MCF 10A (cell line): ENCODE results near the gene DHRS2. TPM values are rescaled to one million over a fixed set of nuclear protein-coding genes. Genes with fewer than 3 reads are reported as not detected.

Source experiments
- BruUV-seq: library from RNA; stranded (reverse); fragments of 400-500 nt; replicated peaks from 2 replicates; lab custom pipeline; 2021; lab: Mats Ljungman, UMichigan
- CTCF ChIA-PET: fragments of 300-600 bp; sonication (Branson Sonifier 250); formaldehyde crosslinking; extraction: SDS; loops from one replicate; lab custom pipeline; 2021; ENCODE audit warnings: antibody characterized with exemption, inconsistent platforms; lab: Yijun Ruan, JAX
- POLR2A ChIA-PET: fragments of 300-600, 350-650 bp; sonication (Branson Sonifier 250); formaldehyde crosslinking; extraction: SDS; loops from one replicate; lab custom pipeline; 2020; ENCODE audit warnings: antibody characterized with exemption, inconsistent platforms; lab: Yijun Ruan, JAX
- DNase-seq: peaks from one replicate; pipeline ENCODE4 v3.0.0-alpha.2; 2018; ENCODE audit not compliant: unreplicated experiment
- H3K27ac Mint-ChIP-seq: one replicate; pipeline ENCODE4 v1.8.0; 2022; ENCODE audit warnings: mild to moderate bottlenecking, low read depth, mixed read lengths; ENCODE audit not compliant: unreplicated experiment
- H3K27me3 Mint-ChIP-seq: one replicate; pipeline ENCODE4 v1.8.0; 2022; ENCODE audit warnings: mixed read lengths; ENCODE audit not compliant: insufficient read depth, unreplicated experiment
- H3K36me3 Mint-ChIP-seq: one replicate; pipeline ENCODE4 v1.8.0; 2022; ENCODE audit warnings: mild to moderate bottlenecking, moderate library complexity, mixed read lengths; ENCODE audit not compliant: insufficient read depth, unreplicated experiment
- H3K4me1 Mint-ChIP-seq: one replicate; pipeline ENCODE4 v1.8.0; 2022; ENCODE audit warnings: mixed read lengths; ENCODE audit not compliant: insufficient read depth, unreplicated experiment
- H3K4me3 Mint-ChIP-seq: one replicate; pipeline ENCODE4 v1.8.0; 2022; ENCODE audit warnings: mild to moderate bottlenecking, moderate library complexity, mixed read lengths; ENCODE audit not compliant: unreplicated experiment
- H3K9me3 Mint-ChIP-seq: one replicate; pipeline ENCODE4 v1.8.0; 2022; ENCODE audit warnings: mixed read lengths; ENCODE audit not compliant: unreplicated experiment
- intact Hi-C: fragments of 100-400 bp; cut with micrococcal nuclease; formaldehyde crosslinking; loops from 2 replicates; pipeline ENCODE4 v1.14.1; 2022
- total RNA-seq: library from RNA; stranded (reverse); gene quantifications from 2 replicates; pipeline ENCODE4 v1.2.3, GENCODE V29; 2022
- TF ChIP-seq, protein P1 (sequence below): fragments of 200-600 bp; IDR thresholded peaks from one replicate; pipeline ENCODE4 v1.8.0; 2022; ENCODE audit warnings: antibody characterized with exemption, mild to moderate bottlenecking; ENCODE audit not compliant: unreplicated experiment

DHRS2 gene
- total RNA-seq, 1 experiment from 2014 or later, result 1.1 TPM

DNA sequence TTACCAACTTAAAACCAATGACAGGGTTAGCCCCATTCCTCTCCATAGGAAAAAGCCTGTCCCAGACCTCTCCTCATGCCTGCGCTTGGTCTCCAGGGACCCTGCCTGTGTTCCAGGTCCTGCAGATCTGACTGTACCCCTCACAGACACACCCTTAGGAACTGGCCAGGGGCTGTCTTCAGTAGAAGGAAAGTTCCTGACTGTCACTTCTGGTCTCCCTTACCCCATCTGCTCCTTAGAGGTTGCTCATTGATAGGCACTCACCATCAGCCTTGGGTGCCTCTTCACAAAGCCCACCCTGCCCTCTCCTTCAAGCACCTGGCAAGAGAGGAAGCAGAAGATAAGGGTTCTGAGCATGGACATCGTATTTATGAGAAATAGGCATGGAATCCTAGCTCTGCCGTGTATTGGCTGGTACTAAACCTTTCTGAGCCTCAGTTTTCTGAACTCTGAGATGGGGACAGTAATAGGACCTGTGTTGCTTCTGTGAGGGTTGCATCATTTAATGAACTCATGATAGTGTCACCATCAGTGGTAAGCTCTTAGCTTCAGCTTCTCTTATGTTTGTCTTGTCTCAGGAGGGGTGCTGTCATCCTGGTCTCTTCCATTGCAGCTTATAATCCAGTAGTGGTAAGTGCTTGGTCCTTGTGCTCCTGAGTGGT is 7.5 kb downstream of the DHRS2 start:
- DNase-seq, result no peak
- no peak overlapping the region for H3K4me3 Mint-ChIP-seq
- H3K27me3 Mint-ChIP-seq, result no peaks in the 10 kb centered on the region
- H3K27ac Mint-ChIP-seq, result no peak overlapping the region
- no TSS peak for BruUV-seq
- no peaks in the 10 kb centered on the region for H3K9me3 Mint-ChIP-seq
- TF ChIP-seq, protein P1, sequence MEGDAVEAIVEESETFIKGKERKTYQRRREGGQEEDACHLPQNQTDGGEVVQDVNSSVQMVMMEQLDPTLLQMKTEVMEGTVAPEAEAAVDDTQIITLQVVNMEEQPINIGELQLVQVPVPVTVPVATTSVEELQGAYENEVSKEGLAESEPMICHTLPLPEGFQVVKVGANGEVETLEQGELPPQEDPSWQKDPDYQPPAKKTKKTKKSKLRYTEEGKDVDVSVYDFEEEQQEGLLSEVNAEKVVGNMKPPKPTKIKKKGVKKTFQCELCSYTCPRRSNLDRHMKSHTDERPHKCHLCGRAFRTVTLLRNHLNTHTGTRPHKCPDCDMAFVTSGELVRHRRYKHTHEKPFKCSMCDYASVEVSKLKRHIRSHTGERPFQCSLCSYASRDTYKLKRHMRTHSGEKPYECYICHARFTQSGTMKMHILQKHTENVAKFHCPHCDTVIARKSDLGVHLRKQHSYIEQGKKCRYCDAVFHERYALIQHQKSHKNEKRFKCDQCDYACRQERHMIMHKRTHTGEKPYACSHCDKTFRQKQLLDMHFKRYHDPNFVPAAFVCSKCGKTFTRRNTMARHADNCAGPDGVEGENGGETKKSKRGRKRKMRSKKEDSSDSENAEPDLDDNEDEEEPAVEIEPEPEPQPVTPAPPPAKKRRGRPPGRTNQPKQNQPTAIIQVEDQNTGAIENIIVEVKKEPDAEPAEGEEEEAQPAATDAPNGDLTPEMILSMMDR, result no peak
- CTCF ChIA-PET, result interaction anchor here (0.6 to 3.3 kb wide), 3 partner anchors 12 to 420 kb away, joined by 3 to 17 read pairs (median 4); no protein-coding TSS in a partner anchor
- POLR2A ChIA-PET, result no interaction called here
- no peaks in the 10 kb centered on the region for H3K36me3 Mint-ChIP-seq
- intact Hi-C loops, result no loop called here
- H3K4me1 Mint-ChIP-seq, result no peaks in the 10 kb centered on the region

DNA sequence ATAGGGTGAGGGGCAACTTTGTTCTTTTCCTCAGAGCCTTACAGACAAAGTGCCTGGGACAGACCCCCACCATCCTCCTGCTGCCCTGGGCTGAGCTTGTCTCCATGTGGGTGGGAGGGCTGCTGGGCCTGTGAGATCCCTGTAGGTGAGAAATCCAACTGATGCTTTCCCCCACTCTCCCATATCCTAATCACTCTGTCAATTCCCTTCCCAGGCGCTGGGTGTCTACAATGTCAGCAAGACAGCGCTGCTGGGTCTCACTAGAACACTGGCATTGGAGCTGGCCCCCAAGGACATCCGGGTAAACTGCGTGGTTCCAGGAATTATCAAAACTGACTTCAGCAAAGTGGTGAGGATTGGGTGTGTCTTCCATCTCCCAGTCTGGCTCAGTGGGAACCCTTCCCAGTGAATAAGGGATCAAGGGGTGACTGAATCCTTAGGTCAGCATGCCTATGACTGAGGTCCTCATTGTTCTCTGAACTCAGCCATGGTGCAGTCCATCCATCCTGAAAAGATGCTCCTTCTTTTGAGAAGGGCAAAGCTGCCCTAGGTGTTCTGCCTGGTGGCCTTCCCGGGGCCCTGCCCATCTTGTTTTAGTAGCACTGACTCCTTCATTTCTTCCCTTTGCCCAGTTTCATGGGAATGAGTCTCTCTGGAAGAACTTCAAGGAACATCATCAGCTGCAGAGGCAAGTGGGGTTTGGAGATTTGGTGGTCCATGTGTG is 8.2 kb downstream of the DHRS2 start:
- intact Hi-C loops, result no loop called here
- DNase-seq, result no peak
- ChIA-PET POLR2A (no interaction called here), CTCF (interaction anchor here (0.5 to 3.3 kb wide), 5 partner anchors 8 to 419 kb away, joined by 3 to 17 read pairs (median 3); partner anchors contain the start of gene DHRS2)
- TF ChIP-seq, protein P1, result no peak
- H3K9me3 Mint-ChIP-seq, result no peaks in the 10 kb centered on the region
- no peak overlapping the region for H3K27ac Mint-ChIP-seq
- H3K4me1 Mint-ChIP-seq, result no peaks in the 10 kb centered on the region
- H3K36me3 Mint-ChIP-seq, result no peaks in the 10 kb centered on the region
- H3K27me3 Mint-ChIP-seq, result no peaks in the 10 kb centered on the region
- H3K4me3 Mint-ChIP-seq, result no peak overlapping the region
- no TSS peak for BruUV-seq

DNA sequence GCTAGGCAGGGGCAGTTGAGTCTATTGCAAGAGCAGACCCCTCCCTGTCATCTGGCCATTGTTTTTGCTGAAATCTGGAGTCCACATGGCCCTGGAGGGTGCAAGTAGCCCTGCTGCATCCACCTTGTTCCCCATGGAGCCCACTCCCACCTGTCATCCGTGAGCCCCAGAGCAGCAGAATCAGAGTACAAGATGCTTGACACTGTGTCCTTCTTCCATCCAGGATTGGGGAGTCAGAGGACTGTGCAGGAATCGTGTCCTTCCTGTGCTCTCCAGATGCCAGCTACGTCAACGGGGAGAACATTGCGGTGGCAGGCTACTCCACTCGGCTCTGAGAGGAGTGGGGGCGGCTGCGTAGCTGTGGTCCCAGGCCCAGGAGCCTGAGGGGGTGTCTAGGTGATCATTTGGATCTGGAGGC is 8.8 kb downstream of the DHRS2 start:
- Mint-ChIP-seq H3K4me3 (no peak overlapping the region), H3K36me3 (no peaks in the 10 kb centered on the region), H3K9me3 (no peaks in the 10 kb centered on the region), H3K27ac (no peak overlapping the region), H3K4me1 (no peaks in the 10 kb centered on the region), H3K27me3 (peaks cover 4% of the 10 kb centered on the region)
- DNase-seq, result no peak
- BruUV-seq, result no TSS peak
- CTCF ChIA-PET, result interaction anchor here (0.5 to 3.3 kb wide), 4 partner anchors 9 to 1879 kb away, joined by 3 to 17 read pairs (median 3); partner anchors contain the start of gene DHRS2
- POLR2A ChIA-PET, result no interaction called here
- intact Hi-C loops, result no loop called here
- TF ChIP-seq, protein P1, result no peak

DNA sequence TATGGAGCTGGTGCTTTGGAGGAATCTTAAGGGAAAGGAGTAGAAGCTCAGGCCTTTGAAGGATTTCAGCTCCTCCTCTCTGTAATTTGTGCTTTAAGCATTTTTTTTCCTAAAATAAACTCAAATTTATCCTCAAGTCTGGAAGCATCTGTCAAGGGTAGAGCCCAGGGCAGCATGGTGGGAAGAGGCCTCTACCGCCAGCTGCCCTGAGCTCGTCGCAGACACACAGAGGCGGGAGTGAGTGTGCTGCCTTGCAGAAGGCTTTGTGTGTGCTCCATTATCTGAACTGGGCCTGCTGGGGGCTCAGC is 9.3 kb downstream of the DHRS2 start:
- Mint-ChIP-seq H3K36me3 (no peaks in the 10 kb centered on the region), H3K27me3 (peaks cover 9% of the 10 kb centered on the region), H3K9me3 (no peaks in the 10 kb centered on the region), H3K4me3 (no peak overlapping the region), H3K4me1 (no peaks in the 10 kb centered on the region), H3K27ac (no peak overlapping the region)
- no peak for DNase-seq
- CTCF ChIA-PET, result interaction anchor here (0.8 to 3.3 kb wide), 3 partner anchors 14 to 1879 kb away, joined by 3 to 17 read pairs (median 3); no protein-coding TSS in a partner anchor
- BruUV-seq, result no TSS peak
- intact Hi-C loops, result no loop called here
- POLR2A ChIA-PET, result no interaction called here
- TF ChIP-seq, protein P1, result no peak
